A549 (cell line): Measurements from ENCODE around the gene TCP1.

Source experiments
- CBX8 ChIP-seq: fragments of 200-600 bp; sonication (generic); IDR thresholded peaks from 2 replicates; pipeline ENCODE4 v1.6.1; 2016
- CHD2 ChIP-seq: fragments of 150-350 bp; IDR thresholded peaks from 2 replicates; pipeline ENCODE4 v1.6.1; 2014; ENCODE audit warnings: low read length; ENCODE audit not compliant: partially characterized antibody
- CTCF ChIP-seq: fragments of >200 bp; sonication (Bioruptor Twin); formaldehyde crosslinking; IDR thresholded peaks from 3 replicates; pipeline ENCODE4 v1.5.1; 2016
- ELK1 ChIP-seq: fragments of 150-350 bp; IDR thresholded peaks from 2 replicates; pipeline ENCODE4 v1.6.1; 2014; ENCODE audit warnings: low read depth, mild to moderate bottlenecking, low read length
- HMGXB4 ChIP-seq: fragments of 250-450 bp; sonication (Bioruptor Pico); IDR thresholded peaks from 2 replicates; pipeline ENCODE4 v1.5.0; 2021; ENCODE audit warnings: mild to moderate bottlenecking, moderate library complexity, borderline replicate concordance
- HOXA7 ChIP-seq: fragments of 250-450 bp; sonication (Bioruptor Pico); IDR thresholded peaks from 2 replicates; pipeline ENCODE4 v1.5.0; 2020; ENCODE audit warnings: mild to moderate bottlenecking, moderate library complexity
- MYC ChIP-seq: IDR thresholded peaks from 2 replicates; pipeline ENCODE4 v1.6.1; 2012; ENCODE audit warnings: mild to moderate bottlenecking, inconsistent platforms, low read length, improper control_type of control experiment, borderline replicate concordance
- PBX3 ChIP-seq: IDR thresholded peaks from 2 replicates; pipeline ENCODE4 v1.6.1; 2012
- POLR2A ChIP-seq: IDR thresholded peaks from 2 replicates; pipeline ENCODE4 v1.6.1; 2012; ENCODE audit warnings: mild to moderate bottlenecking, low read length
- RAD21 ChIP-seq, 2 experiments: fragments of >200 bp in 1 of 2; sonication (Bioruptor Twin) in 1 of 2; formaldehyde crosslinking in 1 of 2; IDR thresholded peaks in 1 of 2; conservative IDR thresholded peaks in 1 of 2; 2 replicates in 1 of 2; 3 replicates in 1 of 2; pipeline ENCODE4 v1.6.1; 2012 to 2018; ENCODE audit warnings: inconsistent platforms in 1 of 2
- ZSCAN20 ChIP-seq: fragments of 250-450 bp; sonication (Bioruptor Pico); IDR thresholded peaks from 2 replicates; pipeline ENCODE4 v1.8.0; 2022; ENCODE audit warnings: mild to moderate bottlenecking, moderate library complexity
- TF ChIP-seq, protein P1 (sequence below): fragments of 200-600 bp; sonication (generic); IDR thresholded peaks from 2 replicates; pipeline ENCODE4 v1.6.1; 2016; ENCODE audit warnings: antibody characterized with exemption, mild to moderate bottlenecking, moderate library complexity

GRCh38 chr6:159790149-159790955 is 950 bp upstream of the TCP1 start, which contains the start of gene MRPL18:
- TF ChIP-seq POLR2A (peak; percentile 44), PBX3 (peak; percentile 89), ELK1 (no peak), CHD2 (no peak), RAD21 (conservative IDR thresholded peaks at IDR 0.05 in 1 of 2, IDR thresholded peaks at IDR 0.05 in 1 of 2) (no peak), ZSCAN20 (CRISPR knock-in tag) (no peak), CTCF (no peak), HOXA7 (no peak), CBX8 (no peak), MYC (no peak), HMGXB4 (CRISPR knock-in tag) (no peak)
- TF ChIP-seq, protein P1, sequence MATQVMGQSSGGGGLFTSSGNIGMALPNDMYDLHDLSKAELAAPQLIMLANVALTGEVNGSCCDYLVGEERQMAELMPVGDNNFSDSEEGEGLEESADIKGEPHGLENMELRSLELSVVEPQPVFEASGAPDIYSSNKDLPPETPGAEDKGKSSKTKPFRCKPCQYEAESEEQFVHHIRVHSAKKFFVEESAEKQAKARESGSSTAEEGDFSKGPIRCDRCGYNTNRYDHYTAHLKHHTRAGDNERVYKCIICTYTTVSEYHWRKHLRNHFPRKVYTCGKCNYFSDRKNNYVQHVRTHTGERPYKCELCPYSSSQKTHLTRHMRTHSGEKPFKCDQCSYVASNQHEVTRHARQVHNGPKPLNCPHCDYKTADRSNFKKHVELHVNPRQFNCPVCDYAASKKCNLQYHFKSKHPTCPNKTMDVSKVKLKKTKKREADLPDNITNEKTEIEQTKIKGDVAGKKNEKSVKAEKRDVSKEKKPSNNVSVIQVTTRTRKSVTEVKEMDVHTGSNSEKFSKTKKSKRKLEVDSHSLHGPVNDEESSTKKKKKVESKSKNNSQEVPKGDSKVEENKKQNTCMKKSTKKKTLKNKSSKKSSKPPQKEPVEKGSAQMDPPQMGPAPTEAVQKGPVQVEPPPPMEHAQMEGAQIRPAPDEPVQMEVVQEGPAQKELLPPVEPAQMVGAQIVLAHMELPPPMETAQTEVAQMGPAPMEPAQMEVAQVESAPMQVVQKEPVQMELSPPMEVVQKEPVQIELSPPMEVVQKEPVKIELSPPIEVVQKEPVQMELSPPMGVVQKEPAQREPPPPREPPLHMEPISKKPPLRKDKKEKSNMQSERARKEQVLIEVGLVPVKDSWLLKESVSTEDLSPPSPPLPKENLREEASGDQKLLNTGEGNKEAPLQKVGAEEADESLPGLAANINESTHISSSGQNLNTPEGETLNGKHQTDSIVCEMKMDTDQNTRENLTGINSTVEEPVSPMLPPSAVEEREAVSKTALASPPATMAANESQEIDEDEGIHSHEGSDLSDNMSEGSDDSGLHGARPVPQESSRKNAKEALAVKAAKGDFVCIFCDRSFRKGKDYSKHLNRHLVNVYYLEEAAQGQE, result no peak
